DMS79 (cell line): ENCODE data around the gene RFX4.

ENCODE experiments used
- DNase-seq: peaks from one replicate; lab custom pipeline; 2025; lab: John Stamatoyannopoulos, UW

RFX4 gene

GRCh38 chr12:106646472-106646871 lies 63.7 kb downstream of the RFX4 start:
- no peak for DNase-seq

- DNase-seq: no peak
Observed at GRCh38 chr12:106647793-106648514, 65.2 kb downstream of the RFX4 start.

- DNase-seq: no peak
Observed at GRCh38 chr12:106648736-106649135, 65.9 kb downstream of the RFX4 start.

- DNase-seq: no peak
Observed at GRCh38 chr12:106651552-106651951, 68.7 kb downstream of the RFX4 start.

- no peak for DNase-seq
Observed at GRCh38 chr12:106652510-106653015, 69.8 kb downstream of the RFX4 start.

- DNase-seq: no peak
Observed at GRCh38 chr12:106655577-106655976, 72.8 kb downstream of the RFX4 start.

GRCh38 chr12:106657488-106657887 lies 74.7 kb downstream of the RFX4 start:
- DNase-seq: no peak

- no peak for DNase-seq
Observed at GRCh38 chr12:106663385-106663784, 80.6 kb downstream of the RFX4 start.

- no peak for DNase-seq
Observed at GRCh38 chr12:106669216-106669615, 86.4 kb downstream of the RFX4 start.

GRCh38 chr12:106670131-106670530 lies 87.3 kb downstream of the RFX4 start:
- no peak for DNase-seq

- DNase-seq: no peak
Observed at GRCh38 chr12:106671840-106672239, 89.0 kb downstream of the RFX4 start.

GRCh38 chr12:106672314-106673025 lies 89.7 kb downstream of the RFX4 start:
- no peak for DNase-seq

- peak; percentile 13 for DNase-seq
Observed at GRCh38 chr12:106673141-106673540, 90.3 kb downstream of the RFX4 start.

GRCh38 chr12:106675651-106676435 lies 93.0 kb downstream of the RFX4 start:
- no peak for DNase-seq

- no peak for DNase-seq
Observed at GRCh38 chr12:106679574-106679973, 96.8 kb downstream of the RFX4 start.

GRCh38 chr12:106680280-106680679 lies 97.5 kb downstream of the RFX4 start:
- DNase-seq: no peak

GRCh38 chr12:106681210-106681609 lies 98.4 kb downstream of the RFX4 start:
- DNase-seq: no peak

- DNase-seq: no peak
Observed at GRCh38 chr12:106682594-106683234, 99.9 kb downstream of the RFX4 start.

- no peak for DNase-seq
Observed at GRCh38 chr12:106684497-106684896, 101.7 kb downstream of the RFX4 start.

GRCh38 chr12:106685381-106685780 lies 102.6 kb downstream of the RFX4 start:
- no peak for DNase-seq

- no peak for DNase-seq
Observed at GRCh38 chr12:106687672-106688071, 104.9 kb downstream of the RFX4 start.
